ENCODE results near the gene TXNRD3. TPM values are rescaled to one million over a fixed set of nuclear protein-coding genes. Genes with fewer than 3 reads are reported as not detected.

The TXNRD3 gene
- total and polyA plus RNA-seq, 12 donors: 2.1 to 7.8 (median 5.4) TPM

- Histone ChIP-seq H3K4me1 (peaks cover 0 to 7% (median 0%) of the 10 kb centered on the region in 9 donors), H3K27me3 (peaks cover 0 to 3% (median 0%) of the 10 kb centered on the region in 7 donors), H3K36me3 (no peaks in the 10 kb centered on the region), H3K4me3 (no peak overlapping the region), H3K27ac (no peak overlapping the region), H3K9me3 (no peaks in the 10 kb centered on the region)
- 63 to 66% methylated on average over 2 of the region's 2 CpGs for WGBS, 2 donors
- DNase-seq (no peak), ATAC-seq (no peak)
- intact Hi-C loops (cut with DNase I): loop anchor here in 3 of 10 donors (10.0 kb wide), 3 partner anchors 299 to 859 kb away; partner anchors contain the start of gene PLXNA1 (in 2 of the 3)
- no peak for TF ChIP-seq CTCF (IDR thresholded peaks at IDR 0.05)
These were observed 30.6 kb upstream of the TXNRD3 start for GRCh38 chr3:126685493-126685892.

DNA sequence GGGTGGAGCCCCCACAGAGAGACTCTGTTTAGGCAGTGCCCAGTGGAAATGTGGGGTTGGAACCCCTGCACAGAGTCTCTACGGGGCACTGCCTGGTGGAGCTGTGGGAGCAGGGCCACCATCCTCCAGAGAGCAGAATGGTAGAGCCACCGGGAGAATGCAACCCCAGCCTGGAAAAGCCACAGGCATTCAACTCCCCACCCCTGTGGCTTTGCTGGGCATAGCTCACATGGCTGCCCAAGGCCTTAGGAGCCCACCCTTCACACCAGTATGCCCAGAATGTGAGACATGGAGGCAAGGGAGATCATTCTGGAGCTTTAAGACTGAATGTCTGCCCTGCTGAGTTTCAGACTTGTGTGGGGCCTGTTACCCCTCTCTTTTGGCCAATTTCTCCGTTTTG is 30.1 kb upstream of the TXNRD3 start:
- TF ChIP-seq CTCF (IDR thresholded peaks at IDR 0.05): no peak
- ATAC-seq (no peak), DNase-seq (no peak)
- Histone ChIP-seq H3K4me1 (peaks cover 0 to 7% (median 0%) of the 10 kb centered on the region in 9 donors), H3K27me3 (peaks cover 0 to 3% (median 0%) of the 10 kb centered on the region in 7 donors), H3K27ac (no peak overlapping the region), H3K4me3 (no peak overlapping the region), H3K9me3 (no peaks in the 10 kb centered on the region), H3K36me3 (no peaks in the 10 kb centered on the region)
- intact Hi-C loops (cut with DNase I): loop anchor here in 3 of 10 donors (10.0 kb wide), 3 partner anchors 300 to 860 kb away; partner anchors contain the start of gene PLXNA1 (in 2 of the 3)
- WGBS, 2 donors: 86 to 94% methylated on average over 3 of the region's 3 CpGs

DNA sequence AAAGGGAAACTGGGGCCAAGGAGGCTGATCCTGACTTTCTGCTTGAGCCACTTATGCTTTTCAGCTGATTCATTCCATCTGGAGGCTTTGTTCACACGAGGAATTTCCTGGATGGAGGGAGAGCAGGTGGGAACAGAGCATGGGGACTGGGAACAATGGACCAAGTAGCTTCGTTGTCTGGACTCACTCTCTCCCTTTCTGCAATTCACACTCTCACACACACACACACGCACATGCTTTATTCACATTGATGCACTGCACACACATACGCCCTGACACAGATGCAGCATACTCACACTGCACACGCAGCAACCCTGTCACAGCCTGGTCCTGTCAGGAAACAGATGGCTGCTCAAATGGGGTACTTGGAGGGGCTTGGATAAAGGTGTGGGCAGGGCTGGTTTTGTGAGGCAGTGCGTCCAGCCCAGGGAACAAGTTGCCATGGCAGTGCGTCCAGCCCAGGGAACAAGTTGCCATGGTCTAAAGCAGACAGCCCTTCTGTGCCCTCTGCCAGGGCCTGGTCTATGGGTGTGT is 29.4 kb upstream of the TXNRD3 start:
- H3K27ac ChIP-seq: no peak overlapping the region
- no peaks in the 10 kb centered on the region for H3K9me3 ChIP-seq
- 59% methylated on average over 7 of the region's 7 CpGs for WGBS, 2 donors
- intact Hi-C loops (cut with DNase I): loop anchor here in 6 of 10 donors (5.0 to 10.0 kb wide), 6 partner anchors 301 to 861 kb away; partner anchors contain the start of gene PLXNA1 (in 2 of the 6)
- no peak overlapping the region for H3K4me3 ChIP-seq
- no peak for TF ChIP-seq CTCF (IDR thresholded peaks at IDR 0.05)
- H3K27me3 ChIP-seq: peaks cover 0 to 3% (median 0%) of the 10 kb centered on the region in 7 donors
- H3K4me1 ChIP-seq: peaks cover 0 to 12% (median 3%) of the 10 kb centered on the region in 9 donors
- DNase-seq (no peak), ATAC-seq (peak in 1 of 8 donors; percentile 27)
- H3K36me3 ChIP-seq: no peaks in the 10 kb centered on the region

DNA sequence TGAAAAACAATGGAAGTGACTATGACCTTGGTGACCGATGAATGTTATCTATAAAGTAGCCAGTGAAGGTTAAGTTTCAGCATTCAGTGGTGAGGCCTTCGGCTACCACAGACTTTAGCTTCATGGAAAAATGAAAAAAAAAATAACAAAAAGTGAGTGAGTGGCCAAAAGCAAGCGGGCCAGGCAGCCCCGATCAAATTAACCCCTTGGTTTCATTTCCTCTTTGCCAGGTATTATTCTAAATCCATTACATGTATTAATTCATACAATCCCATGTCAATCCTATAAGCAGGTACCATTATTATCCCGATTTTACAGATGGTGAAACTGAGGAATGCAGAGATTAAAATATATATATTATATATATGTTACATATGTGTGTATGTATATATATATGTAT is 28.1 kb upstream of the TXNRD3 start:
- H3K4me3 ChIP-seq: no peak overlapping the region
- ATAC-seq (no peak), DNase-seq (no peak)
- intact Hi-C loops (cut with DNase I): loop anchor here in 6 of 10 donors (5.0 to 10.0 kb wide), 6 partner anchors 302 to 862 kb away; partner anchors contain the start of gene PLXNA1 (in 2 of the 6)
- 64 to 72% methylated on average over 5 of the region's 5 CpGs for WGBS, 2 donors
- H3K4me1 ChIP-seq: peaks cover 0 to 17% (median 7%) of the 10 kb centered on the region in 9 donors
- H3K9me3 ChIP-seq: no peaks in the 10 kb centered on the region
- peaks cover 0 to 14% (median 10%) of the 10 kb centered on the region in 7 donors for H3K27me3 ChIP-seq
- no peak overlapping the region for H3K27ac ChIP-seq
- no peaks in the 10 kb centered on the region for H3K36me3 ChIP-seq
- no peak for TF ChIP-seq CTCF (IDR thresholded peaks at IDR 0.05)
